Activated T-cell treated with anti-CD3 and anti-CD28 coated beads, Interleukin-2, amount 50 U/mL, for 1 hour (primary cell): ENCODE measurements around the gene DCLRE1C.
A peak's percentile ranks its signal among the peaks of the same experiment; 100 is the strongest.
"Not testable (repeated sequence)": the region's sequence is repeated elsewhere in the genome, so short reads cannot be mapped to it uniquely, and the experiment has no call there.

Source experiments
- DNase-seq: peaks from one replicate; pipeline ENCODE4 v3.0.0-alpha.2; 2020

Gene DCLRE1C

DNA sequence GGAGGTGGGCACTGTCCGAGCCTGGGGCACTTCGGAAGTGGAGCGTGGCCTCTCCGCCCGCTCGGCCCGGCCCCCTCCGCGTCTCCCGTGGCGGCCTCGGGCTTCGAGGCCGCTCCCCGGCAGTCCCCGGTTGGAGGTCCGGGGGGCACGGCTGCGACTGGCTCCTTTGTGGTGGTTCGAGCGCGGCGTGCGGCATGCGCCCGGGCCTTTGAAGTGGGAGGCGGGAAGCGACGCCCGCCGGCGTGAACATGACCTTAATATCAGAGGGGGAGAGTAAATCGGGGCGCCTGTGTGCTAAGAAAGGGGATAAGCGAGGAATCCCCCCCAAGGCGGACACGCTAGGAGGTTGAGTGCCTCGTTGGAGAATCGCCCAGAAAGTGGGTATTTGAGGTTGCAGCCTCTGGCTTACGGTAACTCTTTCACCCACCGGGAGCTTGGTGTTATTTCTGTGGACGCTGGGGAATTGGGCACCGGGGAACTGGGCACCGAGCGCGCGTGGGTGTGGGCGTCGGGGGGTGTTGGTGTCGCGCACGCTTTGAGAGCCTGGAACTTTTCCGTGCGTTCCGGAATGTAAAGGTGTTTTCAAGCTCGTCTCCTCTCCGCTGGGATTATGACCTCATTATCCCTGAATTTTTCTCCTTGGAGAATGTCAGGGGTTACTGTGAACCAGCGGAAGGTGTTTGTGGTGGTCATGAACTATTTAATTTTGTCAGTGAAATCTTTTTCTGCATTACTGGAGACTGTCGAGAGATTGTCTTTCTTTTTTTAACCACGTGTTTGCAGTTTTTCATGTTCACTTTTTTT, 74.6 kb downstream of the DCLRE1C start:
- DNase-seq, result no peak

DNA sequence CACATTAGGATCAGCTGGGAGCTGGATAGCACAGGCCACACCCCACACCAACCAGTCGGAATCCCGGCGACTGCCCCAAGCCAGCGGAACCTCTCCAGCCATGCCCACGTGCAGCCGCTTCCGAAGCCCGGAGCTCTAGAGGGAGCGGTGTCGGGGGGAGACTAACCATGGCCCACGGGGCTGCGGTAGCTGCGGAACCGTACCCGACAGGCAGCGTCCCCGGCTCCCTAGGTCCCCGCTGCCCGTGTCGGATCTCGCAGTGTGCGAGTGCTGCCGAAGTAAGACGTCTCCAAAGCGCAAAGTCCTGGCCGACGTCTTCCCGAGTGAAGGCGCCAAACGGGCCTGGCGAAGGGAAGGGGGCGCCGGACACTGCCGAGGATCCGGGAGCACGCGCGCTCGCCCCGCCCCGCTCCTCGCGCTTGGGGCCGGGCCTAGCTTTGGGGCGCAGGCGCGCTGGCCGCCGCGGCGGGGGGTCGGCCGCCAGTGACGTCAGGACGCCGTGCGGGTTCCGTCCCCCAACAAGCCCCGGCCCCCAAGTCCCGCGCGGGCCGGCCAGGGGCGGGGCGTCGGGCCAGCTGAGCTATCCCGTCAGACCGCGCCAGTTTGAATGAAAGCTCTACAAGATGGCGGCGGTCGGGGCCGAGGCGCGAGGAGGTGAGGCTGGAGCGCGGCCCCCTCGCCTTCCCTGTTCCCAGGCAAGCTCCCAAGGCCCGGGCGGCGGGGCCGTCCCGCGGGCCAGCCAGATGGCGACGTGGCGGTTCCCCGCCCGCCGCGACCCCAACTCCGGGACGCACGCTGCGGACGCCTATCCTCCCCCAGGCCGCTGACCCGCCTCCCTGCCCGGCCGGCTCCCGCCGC, 75.4 kb downstream of the DCLRE1C start, which contains the start of gene SUV39H2:
SUV39H2 (plus strand) TSS at position 601 of the 858 bp plus-strand sequence; CDS start at position 624, 23 bp downstream.
- DNase-seq, result peak; percentile 94

DNA sequence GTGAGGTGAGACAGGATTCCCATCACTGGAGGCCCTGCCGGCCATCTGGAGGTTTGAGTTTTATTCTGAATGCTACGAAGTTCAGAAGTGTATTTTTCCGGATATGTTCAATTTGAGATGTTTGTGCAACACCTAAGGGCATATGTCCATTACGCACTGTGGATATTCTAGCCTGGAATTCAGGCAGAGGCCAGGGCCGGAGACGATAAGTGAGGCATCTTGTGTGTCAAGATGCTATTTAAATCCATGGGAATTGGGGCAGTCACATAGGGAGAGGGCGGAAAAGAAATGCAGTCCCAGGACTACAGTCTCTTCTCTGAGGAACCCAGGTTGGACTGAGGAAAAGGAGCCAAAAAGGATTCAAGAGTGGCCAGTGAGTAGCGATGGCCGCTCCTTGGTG, 77.1 kb downstream of the DCLRE1C start:
- DNase-seq, result no peak

DNA sequence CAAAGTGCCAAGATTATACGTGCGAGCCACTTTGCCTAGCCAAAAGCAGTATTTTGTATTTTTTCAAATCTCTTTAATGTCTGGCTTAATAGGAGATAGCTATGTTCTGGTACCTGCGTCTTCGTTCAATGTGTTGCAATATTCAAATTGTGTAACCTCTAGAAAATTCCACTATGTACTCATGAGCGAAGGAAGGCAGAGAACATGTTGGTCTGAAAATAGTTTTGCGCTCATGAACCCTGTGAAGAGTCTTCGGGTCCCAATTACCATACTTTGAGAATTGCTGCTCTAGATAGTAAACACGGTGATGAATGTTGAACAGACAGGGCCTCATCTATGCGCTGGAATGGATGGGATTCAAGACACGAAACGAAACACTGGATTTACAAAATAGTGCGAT, 78.0 kb downstream of the DCLRE1C start:
- DNase-seq, result no peak

DNA sequence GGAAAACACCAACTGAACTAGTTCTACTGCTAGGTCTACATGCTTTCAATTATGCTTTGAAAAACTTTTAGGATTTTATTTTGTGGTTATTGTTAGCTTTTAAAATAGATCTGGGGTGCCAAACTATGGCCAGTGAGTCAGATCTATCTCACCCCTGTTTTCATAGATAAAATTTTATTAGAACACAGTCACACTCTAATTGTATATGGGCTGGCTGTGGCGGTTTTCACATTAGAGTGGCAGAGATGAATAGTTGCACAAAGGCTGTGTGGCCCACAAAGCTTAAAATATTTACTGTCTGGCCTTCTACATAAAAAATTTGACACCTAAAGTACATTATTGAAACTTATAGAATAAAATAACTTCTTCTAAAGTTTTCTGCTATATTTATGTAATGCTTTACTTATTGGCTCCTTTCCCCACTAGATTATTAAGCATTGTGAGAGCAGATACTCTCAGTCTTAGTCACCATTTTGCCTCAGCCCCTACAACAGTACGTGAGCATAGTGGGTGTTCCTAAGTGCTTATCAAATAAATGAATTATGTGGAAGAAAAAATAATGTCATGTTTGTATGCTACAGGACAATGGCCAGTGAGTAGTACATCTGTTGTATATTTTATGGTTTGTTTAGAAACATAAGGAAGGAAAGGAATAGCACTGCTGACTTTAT, 80.7 kb downstream of the DCLRE1C start:
- no peak for DNase-seq

DNA sequence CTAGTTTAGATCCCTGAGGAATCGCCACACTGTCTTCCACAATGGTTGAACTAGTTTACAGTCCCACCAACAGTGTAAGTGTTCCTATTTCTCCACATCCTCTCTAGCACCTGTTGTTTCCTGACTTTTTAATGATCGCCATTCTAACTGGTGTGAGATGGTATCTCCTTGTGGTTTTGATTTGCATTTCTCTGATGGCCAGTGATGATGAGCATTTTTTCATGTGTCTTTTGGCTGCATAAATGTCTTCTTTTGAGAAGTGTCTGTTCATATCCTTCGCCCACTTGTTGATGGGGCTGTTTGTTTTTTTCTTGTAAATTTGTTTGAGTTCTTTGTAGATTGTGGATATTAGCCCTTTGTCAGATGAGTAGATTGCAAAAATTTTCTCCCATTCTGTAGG, 89.0 kb downstream of the DCLRE1C start:
- DNase-seq, result not testable (repeated sequence)

DNA sequence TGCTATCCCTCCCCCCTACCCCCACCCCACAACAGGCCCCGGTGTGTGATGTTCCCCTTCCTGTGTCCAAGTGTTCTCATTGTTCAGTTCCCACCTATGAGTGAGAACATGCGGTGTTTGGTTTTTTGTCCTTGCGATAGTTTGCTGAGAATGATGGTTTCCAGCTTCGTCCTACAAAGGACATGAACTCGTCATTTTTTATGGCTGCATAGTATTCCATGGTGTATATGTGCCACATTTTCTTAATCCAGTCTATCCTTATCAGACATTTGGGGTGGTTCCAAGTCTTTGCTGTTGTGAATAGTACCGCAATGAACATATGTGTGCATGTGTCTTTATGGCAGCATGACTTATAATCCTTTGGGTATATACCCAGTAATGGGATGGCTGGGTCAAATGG, 89.4 kb downstream of the DCLRE1C start:
- not testable (repeated sequence) for DNase-seq

DNA sequence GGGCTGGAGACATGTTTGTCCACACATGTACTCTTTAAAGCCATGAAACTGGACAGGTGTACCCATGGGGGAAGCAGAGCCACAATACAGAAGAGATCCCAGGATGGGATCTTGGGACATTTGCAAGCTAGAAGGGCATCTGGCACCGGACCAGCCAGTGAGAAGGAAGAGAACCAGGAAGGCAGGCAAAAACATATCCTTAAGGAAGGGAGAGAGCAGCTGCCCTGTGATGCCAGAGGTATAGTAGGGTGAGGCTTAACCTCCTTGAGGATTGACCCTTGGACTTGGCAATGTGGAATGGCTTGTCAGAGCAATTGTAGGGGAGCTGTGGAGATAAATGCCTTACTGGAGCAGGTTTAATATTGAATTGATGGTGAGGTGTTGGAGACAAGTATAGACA, 93.1 kb downstream of the DCLRE1C start:
- DNase-seq, result no peak

DNA sequence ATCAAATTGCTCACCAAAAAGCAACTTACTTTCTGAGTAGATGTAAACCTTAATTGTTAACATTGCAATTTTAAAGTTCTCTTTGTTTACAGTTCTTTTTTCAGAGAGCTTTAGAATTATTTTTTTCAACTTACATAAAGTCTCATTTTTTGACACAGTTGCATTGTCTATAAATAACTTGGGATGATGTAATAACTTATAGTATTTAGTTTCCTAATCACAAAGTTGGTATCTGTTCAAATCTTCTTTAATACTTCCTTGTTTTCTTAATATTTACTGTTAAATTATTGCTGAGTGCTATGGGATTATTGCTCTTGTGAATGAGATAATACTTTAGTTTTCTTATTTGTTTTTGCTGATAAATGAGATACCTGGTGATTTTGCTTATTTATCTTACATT, 94.1 kb downstream of the DCLRE1C start:
- no peak for DNase-seq

DNA sequence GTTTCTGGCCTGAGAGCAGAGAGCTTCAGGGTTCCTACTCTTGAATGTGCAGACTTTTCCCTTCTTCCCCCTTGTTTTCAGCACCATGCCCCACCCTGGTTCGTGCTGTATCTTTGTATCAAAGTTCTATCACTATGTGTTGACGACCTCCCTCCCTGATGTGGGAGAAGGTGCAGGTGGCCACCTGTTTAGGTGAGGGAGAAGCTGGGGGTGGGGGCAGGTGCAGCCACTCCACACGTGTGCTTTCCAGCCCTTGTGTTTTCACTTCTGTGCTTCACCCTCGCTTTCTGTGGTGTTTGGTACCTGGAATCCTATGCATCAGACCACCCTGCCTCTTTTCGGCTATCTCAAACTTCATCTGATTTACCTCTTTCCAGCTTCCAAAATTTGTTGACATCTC, 94.9 kb downstream of the DCLRE1C start:
- DNase-seq, result no peak

DNA sequence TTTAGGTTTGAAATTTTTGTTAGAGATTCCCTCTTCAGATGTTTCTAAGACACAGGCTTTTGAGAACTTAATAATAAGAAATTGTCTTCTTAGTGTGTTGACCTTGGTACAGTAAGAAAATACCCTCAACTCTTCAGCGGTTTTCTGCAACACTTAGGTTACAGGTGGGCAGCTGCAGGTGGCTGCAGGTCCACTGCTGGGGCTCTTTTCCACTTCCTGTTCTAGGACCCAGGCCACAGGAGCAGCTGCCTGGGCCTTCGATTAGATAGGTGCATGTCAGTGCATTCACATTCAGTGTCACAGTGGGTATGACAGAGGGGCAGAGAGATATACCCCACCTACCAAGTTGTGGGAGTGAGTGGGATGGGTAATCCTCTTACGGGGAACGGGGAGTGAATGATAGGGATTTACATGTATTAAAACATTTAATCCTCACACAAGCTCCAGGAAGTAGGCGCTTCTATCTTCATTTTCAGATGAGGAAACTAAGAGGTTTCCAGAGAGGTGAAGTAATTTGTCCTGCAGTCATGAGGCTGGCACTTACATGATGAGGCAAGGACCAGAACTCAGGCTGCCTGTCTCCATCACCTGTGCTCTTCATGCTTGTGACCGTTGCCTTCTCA, 95.4 kb downstream of the DCLRE1C start:
- DNase-seq, result no peak

DNA sequence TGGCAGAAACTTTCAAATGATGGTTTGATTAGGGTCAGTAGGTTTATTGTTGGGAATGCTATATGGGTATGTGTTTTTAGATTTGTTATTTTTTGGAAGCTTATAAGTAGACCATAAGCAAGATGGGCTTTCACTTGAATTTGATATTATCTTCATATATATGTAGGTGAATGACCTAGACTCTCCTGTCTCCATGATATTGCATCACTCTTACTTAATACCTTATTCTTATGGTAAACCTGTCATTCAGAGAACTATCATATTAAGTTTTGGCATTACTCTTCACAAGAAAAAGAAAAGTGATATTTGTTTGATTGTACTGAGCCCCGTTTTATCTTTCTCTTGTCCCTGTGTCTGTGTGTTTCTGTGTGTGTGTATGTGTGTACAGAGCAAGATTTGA, 98.4 kb downstream of the DCLRE1C start:
- DNase-seq, result no peak

DNA sequence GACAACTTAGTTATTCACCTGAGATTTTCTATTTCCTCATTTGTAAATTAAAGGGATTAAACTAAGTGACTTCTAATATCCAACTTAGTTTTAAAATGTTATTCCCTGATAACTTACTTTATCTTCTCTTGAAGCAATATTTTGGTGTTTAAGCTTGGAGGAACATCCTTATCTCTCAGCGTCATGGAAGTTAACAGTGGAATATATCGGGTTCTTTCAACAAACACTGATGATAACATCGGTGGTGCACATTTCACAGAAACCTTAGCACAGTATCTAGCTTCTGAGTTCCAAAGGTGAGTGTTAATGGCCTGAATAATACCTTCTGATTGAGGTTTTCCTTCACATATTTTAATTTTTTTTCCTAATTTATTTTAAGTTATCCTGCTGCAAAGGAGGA, 101.7 kb downstream of the DCLRE1C start:
- no peak for DNase-seq
